ENCODE results near the gene ABTB1. TPM values are rescaled to one million over a fixed set of nuclear protein-coding genes. Genes with fewer than 3 reads are reported as not detected.
"Not testable (repeated sequence)": the region's sequence is repeated elsewhere in the genome, so short reads cannot be mapped to it uniquely, and the experiment has no call there.

Gene ABTB1
- total RNA-seq, 1 donor from 2014 or later: 98.8 TPM

DNA sequence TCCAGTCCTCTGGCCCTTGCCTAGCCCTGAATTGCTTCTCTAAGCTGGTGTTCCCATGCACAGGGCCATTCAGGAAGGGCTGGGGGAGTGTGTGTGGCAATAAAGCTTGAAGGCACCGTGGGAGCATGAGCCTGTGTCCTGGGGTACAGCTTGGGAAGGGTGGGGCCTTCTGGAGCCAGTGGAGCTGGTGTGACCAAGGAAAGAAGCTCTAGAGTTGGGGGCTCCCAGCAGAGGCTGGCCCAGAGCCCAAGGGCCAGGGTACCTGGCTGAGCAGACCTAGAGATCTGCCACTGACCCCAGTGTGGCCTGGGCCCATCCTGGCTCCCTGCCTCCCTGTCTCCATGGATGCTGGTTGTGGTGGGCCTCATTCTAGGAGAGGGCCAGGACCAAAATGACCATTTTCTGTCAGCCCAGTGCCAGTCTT lies 8.1 kb downstream of the ABTB1 start:
- DNase-seq (ENCODE audit: low spot score) (peak; percentile 50), ATAC-seq (no peak)
- intact Hi-C loops (cut with DNase I): loop anchor here (10.0 kb wide), 1 partner anchor 134 kb away; no protein-coding TSS in a partner anchor

DNA sequence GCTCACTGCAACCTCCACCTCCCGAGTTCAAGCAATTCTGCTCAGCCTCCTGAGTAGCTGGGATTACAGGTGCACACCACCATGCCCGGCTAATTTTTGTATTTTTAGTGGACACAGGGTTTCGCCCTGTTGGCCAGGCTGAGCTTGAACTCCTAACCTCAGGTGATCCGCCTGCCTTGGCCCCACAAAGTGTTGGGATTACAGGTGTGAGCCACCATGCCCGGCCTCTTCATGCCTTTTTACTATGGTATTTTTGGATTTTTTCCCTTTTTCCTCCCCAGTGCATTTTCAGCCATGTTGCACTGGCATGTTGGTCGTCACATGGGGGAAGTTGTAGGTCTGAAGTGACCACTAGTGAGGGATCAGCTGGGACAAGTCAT lies 9.4 kb downstream of the ABTB1 start:
- intact Hi-C loops (cut with DNase I): loop anchor here (10.0 kb wide), 1 partner anchor 133 kb away; no protein-coding TSS in a partner anchor
- not testable (repeated sequence) for ATAC-seq
- DNase-seq (ENCODE audit: low spot score): peak; percentile 37

DNA sequence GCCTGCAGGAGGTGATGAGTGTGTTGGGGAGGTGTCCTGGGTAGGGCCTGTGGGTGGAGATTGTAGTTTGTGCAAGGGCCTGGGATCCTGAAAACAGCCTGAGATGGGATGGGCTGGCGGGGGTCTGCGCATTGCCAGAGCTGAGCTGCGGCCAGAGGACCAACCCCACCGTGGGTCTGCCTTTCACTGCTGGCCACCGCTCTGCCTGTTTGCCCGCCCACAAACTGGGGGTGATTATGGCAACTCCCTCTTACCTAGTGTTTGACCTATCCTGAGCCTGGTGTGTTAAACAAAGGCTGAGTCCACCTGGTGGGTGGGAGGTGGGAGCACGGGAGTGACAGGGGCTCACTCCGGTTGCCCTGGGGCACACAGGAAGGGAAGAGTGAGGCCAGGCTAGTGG lies 9.8 kb downstream of the ABTB1 start:
- intact Hi-C loops (cut with DNase I): loop anchor here (10.0 kb wide), 1 partner anchor 132 kb away; no protein-coding TSS in a partner anchor
- DNase-seq (ENCODE audit: low spot score) (peak; percentile 47), ATAC-seq (no peak)

DNA sequence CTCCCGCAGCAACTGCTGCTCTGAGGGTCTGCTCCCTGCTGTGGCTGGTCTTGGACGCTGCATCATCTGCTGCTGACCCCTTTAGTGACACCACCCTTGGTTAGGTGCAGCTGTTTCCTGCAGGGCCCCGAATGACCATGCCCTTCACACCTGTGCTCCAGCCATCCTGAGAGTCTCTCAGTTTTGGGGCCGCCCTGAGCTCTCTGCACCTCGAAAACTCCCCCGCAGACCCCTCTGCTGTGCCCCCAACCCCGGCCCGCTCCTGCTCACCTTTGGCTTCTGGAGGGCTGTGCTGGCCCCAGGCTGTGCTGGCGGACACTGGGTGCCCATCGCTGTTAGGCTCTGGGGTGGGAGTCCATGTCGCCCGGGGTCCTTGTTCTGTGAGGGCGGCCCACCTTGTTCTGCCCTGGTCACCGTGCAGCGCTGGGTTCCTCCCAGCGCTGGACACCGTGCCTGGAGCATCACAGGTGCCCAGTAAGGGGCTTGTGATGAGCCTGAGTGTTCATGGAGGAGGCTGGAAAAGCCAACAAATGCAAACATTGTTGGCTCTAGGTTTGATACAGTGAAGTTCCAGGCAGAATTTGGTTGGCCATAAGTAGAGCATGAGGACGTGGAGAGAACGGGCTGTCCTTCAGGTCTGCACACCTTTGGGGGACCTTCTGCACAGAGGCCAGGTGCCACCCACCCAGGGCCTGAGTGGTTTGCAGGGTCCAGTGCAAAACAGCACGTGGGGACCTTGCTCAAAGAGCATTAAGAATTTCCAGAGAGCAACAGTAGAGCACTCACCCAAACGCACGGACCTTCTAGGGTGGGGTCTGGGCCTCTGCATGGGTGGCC lies 12.3 kb downstream of the ABTB1 start:
- ATAC-seq (no peak), DNase-seq (ENCODE audit: low spot score) (peak; percentile 51)
- intact Hi-C loops (cut with DNase I): loop anchor here (10.0 kb wide), 1 partner anchor 130 kb away; no protein-coding TSS in a partner anchor

DNA sequence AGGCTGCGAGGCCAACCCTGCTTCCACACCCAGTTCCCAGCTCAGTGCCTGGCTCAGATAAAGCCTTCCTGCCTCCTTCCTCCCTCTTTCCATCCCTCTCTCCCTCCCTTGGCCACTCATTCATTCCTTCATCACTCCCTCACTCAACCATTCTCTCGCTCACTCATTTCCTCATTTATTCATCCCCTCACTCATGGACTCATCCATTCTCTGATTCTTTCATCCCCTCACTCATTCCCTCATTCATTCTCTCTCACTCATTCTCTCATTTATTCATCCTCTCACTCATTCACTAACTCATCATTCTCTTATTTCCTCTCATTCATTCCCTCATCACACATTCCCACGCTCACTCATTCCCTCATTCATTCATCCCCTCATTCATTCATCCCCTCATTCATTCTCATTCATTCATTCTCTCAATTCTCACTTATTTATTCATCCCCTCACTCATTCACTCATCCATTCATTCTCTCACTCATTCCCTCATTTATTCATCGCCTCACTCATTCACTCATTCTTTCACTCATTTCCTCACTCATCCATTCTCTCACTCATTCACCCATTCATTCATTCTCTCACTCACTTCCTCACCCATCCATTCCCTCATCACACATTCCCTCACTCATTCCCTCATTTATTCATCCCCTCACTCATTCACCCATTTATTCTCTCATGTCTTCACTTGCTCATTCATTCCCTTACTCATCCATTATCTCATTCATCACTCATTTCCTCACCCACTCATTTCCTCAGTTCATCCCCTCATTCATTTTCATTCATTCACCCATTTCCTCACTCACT lies 13.2 kb downstream of the ABTB1 start:
- DNase-seq (ENCODE audit: low spot score): no peak
- intact Hi-C loops (cut with DNase I): loop anchor here (10.0 kb wide), 1 partner anchor 129 kb away; no protein-coding TSS in a partner anchor
- peak; percentile 27 for ATAC-seq

DNA sequence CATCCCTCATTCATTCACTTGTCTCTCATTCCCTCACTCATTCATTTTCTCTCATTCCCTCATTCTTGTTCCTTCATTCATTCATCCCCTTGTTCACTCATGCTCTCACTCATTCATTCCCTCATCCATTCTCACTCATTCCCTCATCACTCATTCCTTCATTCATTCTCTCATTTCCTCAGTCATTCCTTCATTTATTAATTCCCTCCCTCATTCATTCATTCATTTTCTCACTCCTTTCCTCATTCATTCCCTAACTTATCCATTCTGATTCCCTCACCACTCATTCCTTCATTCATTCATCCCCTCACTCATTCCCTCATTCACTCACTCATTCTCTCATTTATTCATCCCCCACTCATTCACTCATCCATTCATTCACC lies 13.8 kb downstream of the ABTB1 start:
- ATAC-seq: no peak
- intact Hi-C loops (cut with DNase I): loop anchor here (10.0 kb wide), 1 partner anchor 128 kb away; no protein-coding TSS in a partner anchor
- DNase-seq (ENCODE audit: low spot score): no peak

DNA sequence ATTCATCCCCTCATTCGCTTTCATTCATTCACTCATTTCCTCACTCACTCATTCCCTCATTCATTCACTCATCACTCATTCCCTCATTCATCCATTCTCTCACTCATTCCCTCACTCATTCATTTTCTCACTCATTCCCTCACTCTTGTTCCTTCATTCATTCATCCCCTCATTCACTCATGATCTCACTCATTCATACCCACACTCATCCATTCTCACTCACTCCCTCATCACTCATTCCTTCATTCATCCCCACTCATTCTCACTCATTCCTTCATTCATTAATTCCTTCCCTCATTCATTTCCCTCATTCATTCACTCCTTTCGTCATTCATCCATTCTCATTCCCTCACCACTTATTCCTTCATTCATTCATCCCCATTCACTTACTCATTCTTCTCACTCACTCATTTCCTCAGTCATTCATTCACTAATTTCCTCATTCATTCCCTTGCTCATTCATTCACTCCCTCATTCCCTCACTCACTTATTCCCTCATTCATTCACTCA lies 14.5 kb downstream of the ABTB1 start:
- intact Hi-C loops (cut with DNase I): loop anchor here (10.0 kb wide), 1 partner anchor 128 kb away; no protein-coding TSS in a partner anchor
- ATAC-seq: no peak
- DNase-seq (ENCODE audit: low spot score): no peak

DNA sequence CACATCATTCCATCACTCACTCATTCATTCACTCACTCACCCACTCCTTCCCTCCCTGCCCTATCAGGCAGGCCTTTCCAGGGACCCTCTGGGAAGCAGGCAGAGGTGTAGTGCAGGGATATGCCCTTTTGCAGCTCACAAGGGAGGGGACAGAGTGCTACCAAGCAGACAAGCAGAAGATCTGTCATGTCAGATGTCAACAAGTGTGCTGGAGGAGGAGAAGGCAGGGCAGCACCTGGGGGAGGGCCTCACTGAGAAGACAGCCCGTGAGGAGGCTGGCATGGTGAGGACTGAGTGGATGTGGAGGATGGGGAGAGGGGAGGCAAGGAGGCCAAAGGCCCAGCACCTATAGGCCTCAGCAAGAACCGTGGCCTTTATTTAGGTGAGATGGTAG lies 15.3 kb downstream of the ABTB1 start:
- DNase-seq (ENCODE audit: low spot score) (peak; percentile 28), ATAC-seq (no peak)
- intact Hi-C loops (cut with DNase I): loop anchor here (10.0 kb wide), 1 partner anchor 127 kb away; no protein-coding TSS in a partner anchor

DNA sequence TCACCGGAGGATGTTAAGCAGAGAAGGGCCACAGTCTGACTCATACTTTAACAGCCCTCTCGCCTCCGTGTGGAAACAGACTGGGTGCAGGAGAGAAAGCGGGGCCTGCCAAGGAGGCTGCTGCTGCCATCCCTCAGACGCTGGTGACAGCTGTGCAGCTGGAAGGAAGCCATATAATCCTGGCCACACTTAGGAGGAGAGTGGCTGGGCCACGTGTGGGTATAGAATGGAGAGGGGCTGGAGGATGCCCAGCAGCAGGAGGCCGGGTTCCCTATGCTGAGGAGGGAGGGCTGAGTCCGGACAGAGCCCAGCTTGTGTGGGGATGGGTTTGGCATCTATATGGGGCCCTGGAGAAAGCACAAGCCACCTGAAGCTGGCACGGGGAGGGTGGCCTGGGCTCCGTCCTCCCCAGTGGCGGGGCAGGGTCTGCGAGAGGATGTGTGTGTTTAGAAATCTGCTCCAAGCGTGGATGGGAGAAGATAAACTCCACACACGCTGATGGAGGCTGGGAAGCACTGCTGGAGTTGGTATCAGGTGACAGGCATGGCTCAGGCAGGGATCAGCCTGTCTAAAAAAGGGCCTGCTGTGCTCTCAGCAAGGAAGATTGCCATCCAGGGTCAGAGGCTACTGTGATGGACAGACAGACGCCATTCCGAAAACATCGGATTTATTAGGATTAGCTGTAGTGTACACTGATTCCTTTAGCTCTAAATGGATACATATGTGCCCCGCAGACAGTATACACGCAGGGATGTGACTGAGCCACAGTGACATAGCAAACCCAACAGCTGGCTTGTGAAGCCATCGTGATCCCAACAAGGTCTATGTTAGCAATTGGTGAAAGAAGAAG lies 15.9 kb downstream of the ABTB1 start:
- peak; percentile 28 for DNase-seq (ENCODE audit: low spot score)
- no peak for ATAC-seq
- intact Hi-C loops (cut with DNase I): loop anchor here (10.0 kb wide), 1 partner anchor 126 kb away; no protein-coding TSS in a partner anchor

DNA sequence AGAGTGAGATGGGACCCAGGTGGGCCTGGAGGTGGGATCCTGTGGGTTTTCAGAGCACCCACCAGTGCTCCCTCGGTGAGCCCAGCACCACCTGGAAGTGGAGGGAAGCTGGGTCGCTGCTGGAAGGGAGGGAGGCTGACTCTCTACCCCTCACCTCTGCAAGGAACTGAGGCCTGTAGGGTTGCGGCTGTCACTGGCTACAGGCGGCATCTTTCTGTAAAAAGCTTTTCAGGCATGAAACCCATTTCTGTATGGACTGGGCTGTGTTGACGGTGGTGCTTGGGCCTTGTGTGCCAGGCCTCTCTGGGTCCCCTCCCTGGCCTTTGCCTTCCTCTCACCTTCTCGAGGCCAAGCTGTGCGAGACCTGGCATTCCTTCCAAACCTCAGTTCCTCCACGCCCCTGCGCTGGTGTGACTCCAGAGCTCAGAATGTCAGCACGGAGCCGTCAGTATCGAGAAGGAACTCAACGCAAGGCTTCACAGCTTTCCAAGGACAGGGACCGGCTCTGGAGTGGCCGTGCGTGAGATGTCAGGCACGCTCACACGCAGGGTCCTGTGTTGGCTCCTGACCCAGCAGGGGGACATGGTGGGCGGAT lies 16.6 kb downstream of the ABTB1 start:
- intact Hi-C loops (cut with DNase I): loop anchor here (10.0 kb wide), 1 partner anchor 125 kb away; no protein-coding TSS in a partner anchor
- peak; percentile 56 for DNase-seq (ENCODE audit: low spot score)

DNA sequence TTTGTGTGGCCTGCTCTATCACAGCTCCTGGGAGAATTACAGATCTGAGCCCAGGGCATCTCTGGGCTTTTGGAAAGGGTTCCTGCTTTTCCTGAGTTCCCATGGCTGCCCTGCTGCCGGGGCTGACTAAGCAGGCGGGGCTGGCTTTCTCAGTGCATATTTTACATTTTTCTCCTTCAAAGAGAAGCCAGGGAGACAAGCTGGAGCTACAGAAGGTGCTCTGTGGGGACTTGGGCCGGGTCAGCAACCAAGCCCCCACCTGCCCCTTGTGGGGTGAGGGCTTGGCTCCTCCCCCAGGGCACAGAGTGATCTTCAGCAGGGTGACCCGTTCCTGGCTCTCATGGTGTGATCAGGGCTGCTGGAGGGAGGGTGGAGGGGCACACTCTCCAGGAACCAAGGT lies 17.4 kb downstream of the ABTB1 start:
- intact Hi-C loops (cut with DNase I): no loop called here
- DNase-seq (ENCODE audit: low spot score) (peak; percentile 46), ATAC-seq (peak; percentile 54)

More for the DNA sequence above, 16.6 kb downstream of the ABTB1 start:
- no peak for ATAC-seq

DNA sequence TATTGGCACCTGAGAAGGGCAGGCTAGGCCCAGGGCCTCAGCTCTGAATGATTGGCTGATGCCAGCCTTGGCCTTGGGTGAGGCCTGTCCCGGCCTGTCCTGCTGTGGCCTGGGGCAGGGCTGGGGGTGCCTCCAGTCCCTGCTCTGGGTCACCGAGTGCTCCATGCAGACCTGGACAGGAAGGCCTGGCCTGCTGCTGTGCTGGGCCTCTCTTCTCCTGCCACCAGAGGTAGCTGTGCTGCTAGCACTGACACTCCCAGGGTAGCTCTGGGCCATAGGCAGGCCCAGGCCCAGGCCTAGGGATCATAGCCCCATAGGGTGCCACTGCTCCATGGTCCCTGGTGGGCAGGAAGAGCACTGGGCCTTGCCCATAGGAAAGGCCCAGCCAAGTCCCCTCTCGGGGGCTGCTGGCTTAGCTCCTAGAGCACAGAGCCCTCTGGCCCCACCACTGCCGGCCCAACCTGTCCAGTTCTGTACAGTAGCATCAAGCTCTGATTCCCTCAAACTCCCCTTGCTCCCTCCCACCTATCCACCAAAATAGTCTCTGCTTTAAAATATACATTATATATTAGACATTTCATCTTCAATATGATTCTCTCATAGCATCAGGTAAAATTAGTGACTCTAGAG lies 18.2 kb downstream of the ABTB1 start:
- peak; percentile 82 for ATAC-seq
- intact Hi-C loops (cut with DNase I): no loop called here
- DNase-seq (ENCODE audit: low spot score): peak; percentile 65

DNA sequence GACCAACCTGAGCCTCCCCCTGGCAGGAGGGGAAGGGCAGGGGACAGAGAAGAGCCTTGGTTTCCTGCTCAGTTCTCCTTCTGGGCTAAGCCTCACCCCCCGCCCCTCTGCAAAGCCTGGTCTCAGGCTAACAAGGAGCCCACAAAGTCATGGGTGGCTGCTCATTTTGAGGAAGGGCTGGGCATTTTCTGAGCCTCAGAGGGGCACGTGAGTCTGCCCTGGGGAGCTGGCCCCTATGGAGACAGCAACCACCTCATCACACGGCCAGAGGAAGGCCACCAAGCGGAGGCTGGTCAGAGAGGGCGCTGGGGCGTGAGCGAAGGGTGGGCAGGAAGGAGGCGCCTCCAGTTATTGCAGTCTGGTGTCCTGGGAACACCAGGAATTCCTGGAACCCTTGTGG lies 18.7 kb downstream of the ABTB1 start:
- DNase-seq (ENCODE audit: low spot score) (no peak), ATAC-seq (peak; percentile 16)
- intact Hi-C loops (cut with DNase I): no loop called here

DNA sequence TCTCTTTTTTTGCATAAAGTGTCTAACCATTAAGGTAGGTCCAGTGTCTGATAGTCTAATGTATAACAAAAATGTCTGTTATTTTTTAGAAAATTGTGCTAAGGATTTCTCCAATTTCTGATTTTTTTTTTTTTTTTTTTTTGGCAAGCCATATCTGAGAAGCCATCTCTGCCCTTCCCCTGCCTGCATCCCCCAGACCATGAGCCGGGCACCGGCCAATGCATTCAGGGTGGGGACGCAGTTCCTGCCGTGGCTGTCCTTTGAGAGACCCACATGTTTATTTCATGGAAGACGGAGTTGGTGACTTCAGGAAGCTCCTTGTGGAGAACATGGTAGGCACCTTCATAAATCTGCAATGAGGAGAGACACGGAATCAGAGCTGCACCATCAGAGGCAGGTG lies 19.2 kb downstream of the ABTB1 start:
- DNase-seq (ENCODE audit: low spot score) (no peak), ATAC-seq (no peak)
- intact Hi-C loops (cut with DNase I): no loop called here

DNA sequence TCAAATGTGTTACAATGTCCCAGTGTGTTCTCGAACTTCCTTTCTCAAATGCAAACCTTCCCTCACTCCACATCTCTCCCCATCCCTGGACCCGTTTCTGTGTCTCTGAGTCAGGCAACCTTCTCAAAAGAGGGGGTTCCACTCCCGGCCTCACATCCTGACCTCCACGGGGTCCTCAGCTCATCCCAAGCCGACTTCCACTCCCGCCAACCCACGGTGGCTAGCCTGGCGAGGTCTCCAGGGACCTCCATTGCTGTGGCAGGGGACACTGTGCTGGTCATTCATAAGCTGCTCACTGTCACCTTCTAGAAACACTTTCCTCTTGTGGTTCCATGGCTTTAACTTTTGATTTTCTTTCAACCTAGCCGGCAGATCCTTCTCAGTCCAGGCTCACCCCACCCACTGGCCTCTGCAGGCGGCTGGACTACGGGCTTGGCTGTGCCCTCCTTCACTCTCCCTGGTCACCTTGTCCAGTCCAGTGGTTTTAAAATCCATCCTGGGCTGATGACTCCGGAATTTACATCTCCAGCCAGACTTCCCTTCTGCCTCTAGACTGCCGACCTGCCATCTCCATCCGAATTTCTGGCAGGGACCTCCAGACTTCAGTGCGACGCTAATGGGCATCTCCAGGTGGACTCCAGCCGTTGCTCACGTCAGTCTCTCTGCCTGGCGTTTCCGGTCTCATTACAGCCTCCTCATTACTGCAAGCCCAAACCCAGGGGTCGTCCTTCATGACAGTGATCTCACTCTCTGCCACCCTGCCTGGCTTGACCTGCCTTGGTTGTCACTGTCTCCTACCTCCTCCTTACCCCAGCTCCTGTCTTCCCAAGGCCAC lies 20.0 kb downstream of the ABTB1 start:
- DNase-seq (ENCODE audit: low spot score) (no peak), ATAC-seq (no peak)
- intact Hi-C loops (cut with DNase I): no loop called here

DNA sequence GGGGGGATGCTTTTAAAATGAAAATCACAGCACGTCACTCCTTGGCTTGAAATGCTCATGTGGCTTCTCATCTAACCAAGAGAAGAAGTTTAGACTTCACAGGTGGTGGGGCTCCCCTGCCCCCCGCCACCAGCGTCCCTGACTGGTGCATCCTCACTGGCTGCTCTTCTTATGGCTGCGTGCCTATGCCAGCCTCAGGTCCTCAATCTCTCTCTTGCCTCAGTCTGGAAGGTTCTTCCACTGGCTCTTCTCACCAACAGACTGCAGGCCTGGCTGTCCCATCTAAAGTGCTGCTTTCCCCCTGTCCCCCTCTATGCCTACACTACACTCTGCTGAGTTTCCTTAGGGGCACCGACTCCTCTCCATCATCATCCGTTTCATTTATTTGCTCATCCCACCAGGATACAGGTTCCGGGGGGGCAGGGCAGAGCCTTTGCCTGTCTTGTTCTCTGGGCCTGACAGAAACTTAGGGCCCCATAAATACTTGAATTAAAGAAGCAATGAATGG lies 20.6 kb downstream of the ABTB1 start:
- DNase-seq (ENCODE audit: low spot score): no peak
- ATAC-seq: no peak
- intact Hi-C loops (cut with DNase I): no loop called here
